Astrocyte (in vitro differentiated cells and primary cell): Measurements from ENCODE around the gene GCKR. TPM values are rescaled to one million over a fixed set of nuclear protein-coding genes. Genes with fewer than 3 reads are reported as not detected.
A peak's percentile ranks its signal among the peaks of the same experiment; 100 is the strongest.

ENCODE experiments used
- DNase-seq: peaks from one replicate; pipeline ENCODE4 v3.0.0-alpha.2; 2010; ENCODE audit warnings: low read depth
- FAIRE-seq: peaks from 2 replicates; lab custom pipeline; 2011; peaks lifted over from hg19 to GRCh38; lab: Jason Lieb, UNC
- H2AFZ ChIP-seq: 2 replicates; pipeline ENCODE4 v1.6.0; 2012; ENCODE audit warnings: low read depth, low read length, inconsistent platforms
- H3K27ac ChIP-seq: 2 replicates; pipeline ENCODE4 v1.5.1; 2011; ENCODE audit warnings: low read depth, low read length, inconsistent platforms
- H3K27me3 ChIP-seq: 2 replicates; pipeline ENCODE4 v1.6.0; 2011; ENCODE audit warnings: low read length, inconsistent platforms; ENCODE audit not compliant: insufficient read depth
- H3K36me3 ChIP-seq: 2 replicates; pipeline ENCODE4 v1.5.1; 2011; ENCODE audit warnings: low read length, inconsistent platforms; ENCODE audit not compliant: insufficient read depth
- H3K4me1 ChIP-seq: 2 replicates; pipeline ENCODE4 v1.5.1; 2011; ENCODE audit warnings: low read length, inconsistent platforms; ENCODE audit not compliant: insufficient read depth
- H3K4me2 ChIP-seq: 2 replicates; pipeline ENCODE4 v1.6.0; 2012; ENCODE audit warnings: low read length, inconsistent platforms
- H3K4me3 ChIP-seq: 2 replicates; pipeline ENCODE4 v1.5.1; 2011; ENCODE audit warnings: low read depth, mild to moderate bottlenecking, low read length, inconsistent platforms; ENCODE audit not compliant: insufficient read depth
- H3K79me2 ChIP-seq: 2 replicates; pipeline ENCODE4 v1.6.0; 2012; ENCODE audit warnings: mild to moderate bottlenecking, low read length, inconsistent platforms; ENCODE audit not compliant: insufficient read depth
- H3K9ac ChIP-seq: 2 replicates; pipeline ENCODE4 v1.6.0; 2012; ENCODE audit warnings: mild to moderate bottlenecking, low read length, inconsistent platforms
- H3K9me3 ChIP-seq: 2 replicates; pipeline ENCODE4 v1.5.1; 2012; ENCODE audit warnings: low read depth, mild to moderate bottlenecking, low read length, inconsistent platforms; ENCODE audit not compliant: insufficient read depth
- H4K20me1 ChIP-seq: 2 replicates; pipeline ENCODE4 v1.6.0; 2012; ENCODE audit warnings: low read length, inconsistent platforms; ENCODE audit not compliant: insufficient read depth
- H3K27ac Mint-ChIP-seq: one replicate; pipeline ENCODE4 v1.8.0; 2021; ENCODE audit warnings: mild to moderate bottlenecking, mixed read lengths; ENCODE audit not compliant: unreplicated experiment
- H3K27me3 Mint-ChIP-seq: one replicate; pipeline ENCODE4 v1.8.0; 2021; ENCODE audit warnings: low read depth, mixed read lengths; ENCODE audit not compliant: unreplicated experiment
- H3K36me3 Mint-ChIP-seq: one replicate; pipeline ENCODE4 v1.8.0; 2021; ENCODE audit warnings: low read depth, mixed read lengths; ENCODE audit not compliant: unreplicated experiment
- H3K4me1 Mint-ChIP-seq: one replicate; pipeline ENCODE4 v1.8.0; 2021; ENCODE audit warnings: low read depth, mixed read lengths; ENCODE audit not compliant: unreplicated experiment
- H3K4me3 Mint-ChIP-seq: one replicate; pipeline ENCODE4 v1.8.0; 2021; ENCODE audit warnings: mild to moderate bottlenecking, moderate library complexity, mixed read lengths; ENCODE audit not compliant: unreplicated experiment
- H3K9me3 Mint-ChIP-seq: one replicate; pipeline ENCODE4 v1.8.0; 2021; ENCODE audit warnings: mild to moderate bottlenecking, mixed read lengths; ENCODE audit not compliant: unreplicated experiment
- CTCF ChIP-seq: IDR thresholded peaks from 2 replicates; pipeline ENCODE4 v1.5.1; 2011; ENCODE audit warnings: low read depth, mild to moderate bottlenecking, inconsistent platforms, low read length, moderate library complexity; ENCODE audit not compliant: insufficient read depth
- EZH2 ChIP-seq: IDR thresholded peaks from 2 replicates; pipeline ENCODE4 v1.6.1; 2012; ENCODE audit warnings: mild to moderate bottlenecking, low read length, inconsistent platforms; ENCODE audit not compliant: insufficient read depth
- total RNA-seq: library from RNA; stranded (reverse); gene quantifications from 2 replicates; pipeline ENCODE4 v1.2.1, GENCODE V29; 2021

The GCKR gene
- total RNA-seq, 1 donor from 2014 or later, result not detected

GRCh38 chr2:27569398-27569797 lies 72.8 kb downstream of the GCKR start:
- no peaks in the 10 kb centered on the region for H4K20me1 ChIP-seq
- H3K4me2 ChIP-seq, result no peak overlapping the region
- Mint-ChIP-seq H3K9me3 (peaks cover 22% of the 10 kb centered on the region), H3K36me3 (no peaks in the 10 kb centered on the region), H3K27ac (no peak overlapping the region), H3K4me3 (no peak overlapping the region), H3K4me1 (peaks cover 9% of the 10 kb centered on the region), H3K27me3 (peaks cover 32% of the 10 kb centered on the region)
- H3K27ac ChIP-seq, result no peak overlapping the region
- H3K9me3 ChIP-seq, result peaks cover 3% of the 10 kb centered on the region
- peaks cover 18% of the 10 kb centered on the region for H3K4me1 ChIP-seq
- no peak overlapping the region for H3K9ac ChIP-seq
- no peaks in the 10 kb centered on the region for H3K36me3 ChIP-seq
- no peaks in the 10 kb centered on the region for H3K79me2 ChIP-seq
- TF ChIP-seq EZH2, result no peak
- TF ChIP-seq CTCF, result no peak
- no peak overlapping the region for H3K4me3 ChIP-seq
- H3K27me3 ChIP-seq, result no peaks in the 10 kb centered on the region
- FAIRE-seq, result no peak
- peak; percentile 24 for DNase-seq
- no peak overlapping the region for H2AFZ ChIP-seq

GRCh38 chr2:27571197-27571596 lies 74.6 kb downstream of the GCKR start:
- no peak for DNase-seq
- Histone ChIP-seq H3K4me2 (no peak overlapping the region), H3K27me3 (no peaks in the 10 kb centered on the region), H2AFZ (no peak overlapping the region), H3K4me3 (no peak overlapping the region), H3K9me3 (peaks cover 3% of the 10 kb centered on the region), H3K27ac (no peak overlapping the region), H3K79me2 (no peaks in the 10 kb centered on the region), H3K36me3 (no peaks in the 10 kb centered on the region), H4K20me1 (no peaks in the 10 kb centered on the region), H3K4me1 (peaks cover 14% of the 10 kb centered on the region), H3K9ac (no peak overlapping the region)
- no peak for FAIRE-seq
- Mint-ChIP-seq H3K4me3 (no peak overlapping the region), H3K27me3 (peaks cover 34% of the 10 kb centered on the region), H3K4me1 (peaks cover 7% of the 10 kb centered on the region), H3K27ac (no peak overlapping the region), H3K36me3 (peaks cover 1% of the 10 kb centered on the region), H3K9me3 (peaks cover 32% of the 10 kb centered on the region)
- TF ChIP-seq EZH2 (no peak), CTCF (no peak)

GRCh38 chr2:27571681-27572080 lies 75.0 kb downstream of the GCKR start:
- Histone ChIP-seq H3K36me3 (no peaks in the 10 kb centered on the region), H3K4me1 (peaks cover 9% of the 10 kb centered on the region), H3K27ac (no peak overlapping the region), H3K4me2 (no peak overlapping the region), H3K4me3 (no peak overlapping the region), H3K9ac (no peak overlapping the region), H4K20me1 (no peaks in the 10 kb centered on the region), H2AFZ (no peak overlapping the region), H3K9me3 (peaks cover 3% of the 10 kb centered on the region), H3K27me3 (no peaks in the 10 kb centered on the region), H3K79me2 (no peaks in the 10 kb centered on the region)
- H3K27ac Mint-ChIP-seq, result no peak overlapping the region
- H3K4me3 Mint-ChIP-seq, result no peak overlapping the region
- H3K36me3 Mint-ChIP-seq, result peaks cover 2% of the 10 kb centered on the region
- peaks cover 4% of the 10 kb centered on the region for H3K4me1 Mint-ChIP-seq
- peaks cover 34% of the 10 kb centered on the region for H3K27me3 Mint-ChIP-seq
- no peak for TF ChIP-seq EZH2
- no peak for TF ChIP-seq CTCF
- peaks cover 36% of the 10 kb centered on the region for H3K9me3 Mint-ChIP-seq
- FAIRE-seq (no peak), DNase-seq (no peak)
